IPS DF 4.7 (cell line): ENCODE results near the gene RTN1.

Source experiments
- DNase-seq: peaks from one replicate; pipeline ENCODE4 v3.0.0-alpha.2; 2013; ENCODE audit warnings: low spot score; ENCODE audit errors: extremely low read depth

Gene RTN1

DNA sequence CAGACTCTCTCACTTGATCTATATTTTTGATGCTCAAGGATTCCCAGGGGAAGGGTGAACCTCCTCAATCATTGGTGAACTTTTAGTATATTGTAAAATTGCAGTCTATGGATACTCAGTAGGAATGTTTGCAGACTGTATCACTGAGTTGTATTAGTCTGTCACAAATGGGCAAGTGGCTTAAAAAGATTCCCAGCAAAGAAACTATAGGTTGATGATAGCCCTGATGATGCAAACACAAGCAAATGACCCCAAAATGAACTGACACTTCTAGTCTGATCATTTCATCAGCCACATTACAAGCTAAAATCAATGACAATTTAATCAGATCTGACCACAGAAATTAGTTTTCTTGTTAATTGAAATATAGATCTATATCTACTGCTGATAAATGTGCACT, 59.5 kb downstream of the RTN1 start:
- DNase-seq, result no peak

DNA sequence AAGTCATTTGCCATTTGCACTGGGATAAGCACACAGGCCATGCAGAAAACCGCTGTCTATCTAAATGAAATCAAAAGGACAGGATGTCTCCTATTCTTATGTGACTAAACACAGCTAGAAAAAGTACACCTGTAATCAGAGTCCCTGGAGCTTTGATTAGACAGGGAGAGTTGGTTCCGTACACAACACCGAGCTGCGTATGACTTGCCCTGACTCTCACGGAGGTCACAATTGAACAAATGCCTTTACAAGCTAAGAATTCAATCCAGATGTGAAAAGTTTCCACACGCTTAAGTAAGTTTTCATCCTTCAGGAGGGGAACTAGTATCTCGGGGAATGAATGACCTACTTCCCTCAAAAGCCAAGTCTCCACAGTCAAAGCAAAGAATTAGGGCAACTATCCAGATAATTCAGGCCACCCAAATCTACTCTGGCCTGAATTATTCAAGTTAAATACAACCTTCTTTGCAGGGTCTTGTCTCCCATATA, 67.5 kb downstream of the RTN1 start:
- no peak for DNase-seq

DNA sequence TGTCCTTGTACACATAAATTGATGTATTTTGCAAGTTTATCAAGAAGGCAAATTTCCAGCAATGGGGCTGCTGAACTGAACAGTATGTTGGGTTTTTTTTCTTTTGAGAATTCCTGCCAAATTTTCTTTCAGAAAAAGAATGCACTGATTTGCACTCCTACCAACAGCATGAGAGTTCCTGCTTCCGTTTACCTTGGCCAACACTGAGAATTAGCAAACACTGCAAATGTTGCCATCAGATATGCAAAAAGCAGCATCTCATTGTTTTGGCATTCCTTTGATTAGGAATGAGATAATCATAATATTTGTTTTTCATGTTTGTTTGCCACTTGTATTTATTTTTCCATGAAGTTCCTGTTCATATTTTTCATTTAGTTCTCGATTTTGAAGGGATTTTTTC, 82.4 kb downstream of the RTN1 start:
- DNase-seq, result no peak

DNA sequence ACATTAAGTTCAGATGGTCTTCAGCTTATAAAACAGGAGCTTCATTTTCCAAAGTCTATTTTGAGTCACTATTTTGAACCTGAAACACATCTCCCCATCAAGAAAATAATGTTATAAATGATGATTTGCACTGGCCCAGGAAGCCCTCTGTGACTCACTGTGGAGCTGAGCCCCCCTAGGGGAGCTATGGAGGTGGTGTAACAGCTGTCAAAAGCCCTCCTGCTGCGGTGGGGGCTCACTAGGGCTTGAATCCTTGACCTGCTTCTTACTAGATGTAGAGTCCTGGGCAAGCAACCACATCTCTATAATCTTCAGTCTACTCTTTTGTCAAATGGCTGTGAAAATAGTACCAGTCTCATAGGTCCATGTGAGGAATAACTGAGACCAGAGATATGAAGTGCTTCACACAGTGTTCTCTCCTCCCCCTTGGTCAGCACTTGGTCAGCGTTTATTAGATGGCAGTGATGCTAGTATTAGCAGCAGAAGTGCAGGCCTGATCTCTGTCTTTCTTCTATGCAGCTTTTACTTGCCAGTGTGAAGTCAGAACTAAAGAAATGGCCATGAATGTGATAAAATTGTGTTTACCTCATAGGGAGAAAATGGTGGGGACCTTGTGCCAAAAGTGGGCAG, 83.4 kb downstream of the RTN1 start:
- no peak for DNase-seq

DNA sequence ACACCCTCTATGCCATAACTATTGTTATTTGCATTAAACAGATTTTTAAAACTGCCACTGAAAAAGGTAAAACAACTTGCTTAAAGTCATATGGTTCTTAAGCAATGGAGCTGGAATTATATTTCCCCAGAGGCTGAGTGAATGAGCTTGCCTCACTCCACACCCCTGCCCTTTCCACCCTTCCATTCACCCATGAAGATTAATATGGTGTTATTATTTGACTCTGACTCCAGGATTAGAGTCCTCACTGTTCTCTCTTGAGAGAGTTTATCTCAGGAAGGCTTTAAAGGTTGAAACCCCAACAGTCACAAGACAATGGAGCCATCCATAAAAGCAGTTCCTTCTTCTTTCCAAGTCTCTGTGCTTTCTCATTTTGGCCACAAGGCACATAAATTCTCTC, 84.9 kb downstream of the RTN1 start:
- DNase-seq, result no peak

DNA sequence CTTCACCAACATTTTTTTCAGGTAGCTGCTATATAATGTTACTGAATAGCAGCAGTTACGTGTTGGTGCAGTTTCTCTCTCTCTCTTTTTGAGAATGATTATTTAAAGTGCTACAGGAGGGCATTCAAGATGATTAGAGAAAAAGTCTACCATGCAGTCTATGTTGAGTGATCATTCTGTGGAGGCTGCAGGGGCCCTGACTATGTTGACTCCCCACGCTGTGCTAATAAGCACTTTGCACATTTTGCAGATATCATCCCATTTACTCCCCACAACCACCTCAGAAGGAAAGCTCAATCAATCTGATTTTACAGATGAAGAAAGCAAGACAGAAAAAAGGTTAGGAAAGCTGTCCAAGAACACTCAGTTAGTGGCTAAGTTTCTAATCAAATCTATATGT, 87.8 kb downstream of the RTN1 start:
- no peak for DNase-seq

- no peak for DNase-seq
These were observed 93.5 kb downstream of the RTN1 start for GRCh38 chr14:59777006-59777579.

GRCh38 chr14:59776468-59776867, 94.1 kb downstream of the RTN1 start:
- DNase-seq, result no peak

DNA sequence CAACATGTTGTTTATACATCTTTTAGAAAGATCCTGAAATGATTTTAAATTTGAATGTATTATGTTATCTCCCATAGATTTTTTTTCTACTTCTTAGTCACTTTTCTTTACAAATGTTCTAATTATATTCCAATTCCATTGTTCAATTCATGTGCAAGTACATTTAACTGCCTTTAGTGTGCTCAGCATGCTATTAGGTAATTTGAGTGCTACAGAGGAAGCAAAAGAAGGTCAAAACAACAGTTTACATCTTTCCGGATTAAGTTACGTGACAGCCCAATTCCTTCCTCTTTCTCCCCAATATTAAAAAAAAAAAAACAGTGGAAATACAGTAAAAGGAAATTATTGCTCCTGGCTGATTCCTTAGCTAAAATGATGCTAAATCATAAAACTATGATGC, 98.3 kb downstream of the RTN1 start:
- DNase-seq, result no peak

DNA sequence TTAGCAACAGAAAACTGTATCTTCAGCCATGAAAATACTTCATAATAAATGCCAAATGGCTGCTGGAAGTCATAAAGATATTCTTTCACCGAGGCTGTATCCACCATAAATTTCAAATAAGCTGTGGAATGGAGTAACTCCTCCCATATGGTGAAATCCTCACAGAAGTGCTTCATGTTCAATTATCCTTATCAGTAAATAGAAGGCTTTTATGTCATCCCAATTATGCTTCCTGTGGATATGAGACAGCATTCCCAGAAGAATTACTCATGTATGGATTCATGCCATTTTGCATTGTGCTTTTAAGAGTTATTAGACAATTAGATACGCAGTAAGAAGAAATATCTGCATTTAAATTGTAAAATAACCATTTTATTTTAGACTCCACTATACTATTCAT, 99.0 kb downstream of the RTN1 start:
- DNase-seq, result no peak

DNA sequence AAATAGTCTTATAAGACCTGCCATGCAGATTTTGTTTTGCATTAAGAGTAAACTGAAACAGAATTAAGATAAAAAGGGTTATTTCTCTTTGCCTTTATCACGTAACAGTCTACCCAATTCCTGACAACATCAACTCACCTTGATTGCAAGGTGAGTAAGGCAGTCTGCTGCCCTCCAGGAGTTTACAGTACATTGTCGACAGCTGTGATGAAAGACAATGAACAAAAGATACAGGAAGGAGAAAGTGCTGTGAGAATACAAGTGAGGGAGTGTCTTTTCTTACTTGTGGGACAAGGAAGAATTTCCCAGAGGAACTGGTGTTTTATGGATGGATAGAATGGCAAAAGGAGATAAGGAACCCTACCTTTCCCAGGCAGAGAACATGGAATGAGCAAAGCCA, 101.0 kb downstream of the RTN1 start:
- DNase-seq, result no peak

DNA sequence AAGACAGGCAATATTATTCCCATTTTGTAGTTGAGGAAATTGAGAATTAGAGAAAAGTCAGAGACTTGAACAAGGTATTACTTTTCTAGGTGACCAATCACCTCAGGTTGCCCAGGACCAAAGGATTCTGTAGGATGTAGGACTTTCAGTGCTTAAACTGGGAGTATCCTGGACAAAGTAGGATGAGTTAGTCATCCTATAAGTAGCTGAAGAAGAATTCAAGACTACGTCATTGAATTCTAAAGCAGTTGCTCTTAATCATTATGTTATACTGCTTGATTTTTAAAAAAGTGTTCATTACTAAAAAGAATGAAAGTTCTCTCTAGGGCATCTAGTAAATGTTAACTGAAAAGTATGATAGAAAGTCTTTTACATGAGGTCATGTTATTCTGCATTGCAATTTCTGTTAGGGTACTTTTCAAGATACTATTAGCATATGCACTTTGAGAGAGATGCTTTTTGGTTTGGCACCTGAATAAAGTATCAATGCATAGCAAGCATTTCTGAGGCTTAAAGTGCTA, 101.7 kb downstream of the RTN1 start:
- DNase-seq, result no peak

- no peak for DNase-seq
These were observed 108.7 kb downstream of the RTN1 start for GRCh38 chr14:59761851-59762250.

- no peak for DNase-seq
These were observed 115.0 kb downstream of the RTN1 start for GRCh38 chr14:59755409-59756135.

- no peak for DNase-seq
These were observed 116.3 kb downstream of the RTN1 start for GRCh38 chr14:59754256-59754655.

GRCh38 chr14:59753512-59753911, 117.1 kb downstream of the RTN1 start:
- no peak for DNase-seq

GRCh38 chr14:59751578-59751977, 119.0 kb downstream of the RTN1 start:
- no peak for DNase-seq

- DNase-seq, result no peak
These were observed 130.8 kb downstream of the RTN1 start for GRCh38 chr14:59739794-59740193.

GRCh38 chr14:59728304-59728703, 142.3 kb downstream of the RTN1 start:
- no peak for DNase-seq

- no peak for DNase-seq
These were observed 143.4 kb downstream of the RTN1 start for GRCh38 chr14:59727073-59727661.

- no peak for DNase-seq
These were observed 159.5 kb downstream of the RTN1 start for GRCh38 chr14:59711080-59711479.
